CD4-positive, alpha-beta T cell treated with Interferon gamma for 1 hour (primary cell): Measurements from ENCODE around the gene PRDX5.

ENCODE experiments used
- DNase-seq: peaks from one replicate; pipeline ENCODE4 v3.0.0-alpha.2; 2020

Gene PRDX5

GRCh38 chr11:64349404-64349803, 31.5 kb downstream of the PRDX5 start:
- DNase-seq: no peak

DNA sequence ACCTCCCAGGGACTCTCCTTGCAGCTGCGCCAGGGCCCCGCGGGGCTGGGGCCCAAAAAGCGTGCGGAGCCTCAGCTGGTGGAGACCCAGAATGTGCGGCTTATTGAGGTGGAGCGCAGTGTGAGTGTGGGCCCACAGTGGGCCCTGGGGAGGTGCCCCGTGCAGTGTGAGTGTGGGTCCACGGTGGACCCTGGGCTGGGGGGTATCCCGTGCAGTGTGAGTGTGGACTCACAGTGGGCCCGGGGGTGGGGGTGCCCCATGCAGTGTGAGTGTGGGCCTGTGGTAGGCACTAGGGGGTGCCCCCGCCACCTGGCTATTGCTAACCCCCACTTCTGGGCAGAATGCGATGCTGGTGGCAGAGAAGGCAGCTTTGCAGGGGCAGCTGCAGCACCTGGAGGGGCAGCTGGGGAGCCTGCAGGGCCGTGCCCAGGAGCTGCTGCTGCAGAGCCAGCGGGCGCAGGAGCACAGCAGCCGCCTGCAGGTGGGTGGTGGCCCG, 33.3 kb downstream of the PRDX5 start:
- DNase-seq: no peak

GRCh38 chr11:64352099-64352994, 34.4 kb downstream of the PRDX5 start:
- no peak for DNase-seq

DNA sequence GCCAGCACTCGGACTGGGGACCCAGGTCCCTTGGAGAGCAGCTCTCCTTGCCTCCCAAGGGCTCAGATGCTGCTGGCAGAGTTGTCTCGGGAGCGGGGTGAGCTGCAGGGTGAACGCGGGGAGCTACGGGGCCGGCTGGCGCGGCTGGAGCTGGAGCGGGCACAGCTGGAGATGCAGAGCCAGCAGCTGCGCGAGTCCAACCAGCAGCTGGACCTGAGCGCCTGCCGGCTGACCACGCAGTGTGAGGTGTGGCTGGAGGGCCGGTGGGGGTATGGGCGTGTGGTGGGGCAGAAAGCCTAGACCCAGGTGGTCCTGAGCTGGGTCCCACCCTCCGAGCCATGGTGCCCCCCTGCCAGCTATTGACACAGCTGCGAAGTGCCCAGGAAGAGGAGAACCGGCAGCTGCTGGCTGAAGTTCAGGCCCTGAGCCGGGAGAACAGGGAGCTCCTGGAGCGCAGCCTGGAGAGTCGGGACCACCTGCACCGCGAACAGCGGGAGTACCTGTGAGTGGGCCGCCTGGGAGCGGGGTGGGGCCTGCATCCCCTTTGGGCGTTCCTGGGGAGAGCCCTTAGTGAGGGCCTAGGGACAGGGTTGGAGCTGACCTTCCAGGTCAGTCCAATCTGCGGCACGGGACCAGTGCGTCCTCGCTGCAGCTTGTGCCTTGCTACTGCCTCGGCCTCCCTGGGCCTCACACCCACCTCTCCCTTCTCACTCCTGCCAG, 35.2 kb downstream of the PRDX5 start:
- DNase-seq: no peak

- DNase-seq: no peak
Observed at GRCh38 chr11:64353715-64354506, 36.0 kb downstream of the PRDX5 start.

GRCh38 chr11:64355078-64355940, 37.4 kb downstream of the PRDX5 start:
- DNase-seq: peak; percentile 60

- peak; percentile 25 for DNase-seq
Observed at GRCh38 chr11:64356498-64357411, 38.8 kb downstream of the PRDX5 start.

DNA sequence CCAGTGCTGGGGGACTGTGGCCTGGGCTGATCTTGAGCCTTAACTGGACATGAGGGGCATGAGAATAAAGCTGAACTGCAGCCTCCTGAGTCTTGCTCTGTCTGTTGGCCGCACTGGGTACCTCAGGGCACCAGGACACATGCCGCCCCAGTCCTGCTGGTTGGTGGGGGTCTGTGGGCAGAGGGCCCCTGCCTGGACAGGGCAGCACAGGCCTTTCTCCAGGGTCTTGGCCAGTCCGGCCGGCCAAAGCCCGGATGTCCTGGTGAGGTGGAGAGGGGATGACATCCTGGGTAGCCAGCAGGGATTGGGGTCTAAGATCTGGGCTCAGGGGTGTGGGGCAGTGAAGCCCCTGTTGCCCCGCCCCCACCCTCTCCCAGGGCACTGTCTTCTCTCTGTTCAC, 39.5 kb downstream of the PRDX5 start:
- DNase-seq: no peak

GRCh38 chr11:64357904-64358535, 40.1 kb downstream of the PRDX5 start:
- DNase-seq: no peak

- no peak for DNase-seq
Observed at GRCh38 chr11:64358536-64358906, 40.6 kb downstream of the PRDX5 start.

DNA sequence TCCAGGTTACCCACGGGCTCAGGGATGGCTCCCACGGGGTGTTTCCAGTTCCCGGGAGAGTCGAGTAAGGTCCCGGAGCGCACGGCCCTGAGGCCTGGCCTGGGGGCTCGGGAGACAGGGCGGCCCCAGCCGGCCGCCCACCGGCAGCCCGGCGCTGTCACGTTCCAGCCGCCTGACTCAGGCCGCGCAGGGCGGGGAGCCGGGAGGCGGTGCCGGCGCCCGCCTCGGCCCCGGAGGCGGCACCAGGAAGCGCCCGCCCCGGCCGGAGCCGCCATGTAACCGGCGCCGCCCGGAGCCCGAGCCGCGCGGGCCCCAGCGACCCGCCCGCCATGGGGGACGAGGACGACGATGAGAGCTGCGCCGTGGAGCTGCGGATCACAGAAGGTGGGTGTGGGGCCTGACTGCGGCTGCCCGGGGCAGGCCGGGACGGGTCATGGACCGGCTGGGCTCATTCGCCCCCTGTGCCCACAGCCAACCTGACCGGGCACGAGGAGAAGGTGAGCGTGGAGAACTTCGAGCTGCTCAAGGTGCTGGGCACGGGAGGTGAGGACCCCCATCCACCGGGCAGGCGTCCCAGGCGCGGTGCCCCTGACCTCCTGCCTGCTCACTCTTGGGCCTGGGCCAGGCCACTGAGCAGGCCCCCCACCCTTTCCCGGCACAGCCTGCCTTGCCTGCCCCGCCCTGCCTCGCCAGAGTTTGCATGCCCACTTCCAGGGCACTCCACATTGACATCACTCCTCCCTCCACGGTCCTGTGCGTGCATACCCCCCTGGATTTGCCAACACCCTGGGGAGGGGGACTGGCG, 41.2 kb downstream of the PRDX5 start, which contains the start of gene RPS6KA4:
TSS of gene RPS6KA4 (plus strand) at position 256 of the 805 bp plus-strand sequence. CDS start at position 330, 74 bp downstream.
- peak; percentile 38 for DNase-seq

GRCh38 chr11:64359712-64360445, 42.0 kb downstream of the PRDX5 start:
- DNase-seq: no peak

DNA sequence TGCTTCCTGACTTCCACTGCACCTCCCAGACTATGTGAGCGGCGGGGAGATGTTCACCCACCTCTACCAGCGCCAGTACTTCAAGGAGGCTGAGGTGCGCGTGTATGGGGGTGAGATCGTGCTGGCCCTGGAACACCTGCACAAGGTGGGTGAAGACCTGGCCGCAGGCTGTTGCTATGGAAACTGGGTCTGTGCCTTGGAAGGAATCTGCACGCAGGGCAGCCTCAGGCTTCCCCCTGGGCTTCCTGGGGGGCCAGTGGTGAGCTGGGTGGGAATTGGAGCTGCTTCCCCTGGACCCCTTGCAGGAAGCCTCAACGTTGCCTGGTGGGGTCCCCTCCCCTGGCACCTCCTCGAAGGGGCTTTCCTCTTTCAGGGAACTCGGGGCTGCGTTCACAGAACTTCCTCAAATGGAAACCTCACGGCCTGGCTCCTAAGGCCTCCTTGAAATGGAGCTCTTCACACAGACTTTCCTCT, 42.6 kb downstream of the PRDX5 start:
- no peak for DNase-seq

GRCh38 chr11:64361659-64362058, 43.7 kb downstream of the PRDX5 start:
- DNase-seq: no peak

DNA sequence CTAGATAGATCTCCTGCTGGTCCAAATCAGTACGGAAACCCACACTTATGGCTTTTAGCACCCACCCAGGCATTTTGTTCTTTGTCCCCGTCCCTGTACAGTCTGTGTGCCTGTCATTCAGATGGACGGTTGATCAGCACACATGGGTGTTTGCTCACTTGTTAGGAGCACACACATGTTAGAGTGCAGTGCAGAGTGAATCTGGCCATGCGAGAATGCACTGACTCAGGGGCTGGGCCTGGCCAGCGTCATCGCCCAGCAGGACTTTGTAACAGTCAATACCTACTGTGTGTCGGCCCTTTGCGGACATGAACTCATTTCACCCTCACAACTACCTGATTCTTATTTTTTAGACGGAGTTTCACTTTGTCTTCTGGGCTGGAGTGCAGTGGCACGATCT, 44.4 kb downstream of the PRDX5 start:
- no peak for DNase-seq

- DNase-seq: no peak
Observed at GRCh38 chr11:64364435-64364834, 46.5 kb downstream of the PRDX5 start.

GRCh38 chr11:64364911-64365310, 47.0 kb downstream of the PRDX5 start:
- DNase-seq: no peak

DNA sequence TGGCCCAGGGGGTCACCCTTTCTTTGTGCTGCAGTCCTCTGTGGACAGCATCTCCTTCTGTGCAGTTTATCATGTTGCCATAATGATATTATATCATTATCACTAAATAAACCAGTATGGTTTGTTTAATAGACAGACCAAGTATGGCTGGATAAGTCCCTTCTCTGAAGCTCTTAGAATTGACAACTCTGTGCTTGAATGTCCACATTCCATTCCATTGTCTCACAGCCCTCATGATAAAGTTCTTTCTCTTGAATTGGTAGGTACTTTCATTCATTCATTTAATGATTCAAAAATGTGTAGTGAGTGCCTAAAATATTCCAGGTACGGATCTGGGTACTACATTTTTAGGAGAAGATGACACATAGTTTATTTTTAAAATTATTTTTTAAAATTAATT, 48.8 kb downstream of the PRDX5 start:
- no peak for DNase-seq
